Mesodermal cell (in vitro differentiated cells): ENCODE measurements around the gene TBKBP1.

Experiments used
- H3K27ac ChIP-seq: 2 replicates; pipeline ENCODE4 v1.7.0; 2013; ENCODE audit warnings: mild to moderate bottlenecking, low read depth, low read length, moderate library complexity; ENCODE audit not compliant: severe bottlenecking
- H3K36me3 ChIP-seq: 2 replicates; pipeline ENCODE4 v1.7.1; 2013; ENCODE audit warnings: mild to moderate bottlenecking, low read length, moderate library complexity; ENCODE audit not compliant: control insufficient read depth, insufficient read depth
- H3K4me1 ChIP-seq: one replicate; pipeline ENCODE4 v1.7.1; 2013; ENCODE audit warnings: mild to moderate bottlenecking, low read length; ENCODE audit not compliant: insufficient read depth, control insufficient read depth, poor library complexity, severe bottlenecking
- H3K4me3 ChIP-seq: 2 replicates; pipeline ENCODE4 v1.7.0; 2013; ENCODE audit warnings: low read length, control low read depth, mild to moderate bottlenecking; ENCODE audit not compliant: insufficient read depth, poor library complexity, severe bottlenecking; ENCODE audit errors: extremely low read depth
- H3K9me3 ChIP-seq: 2 replicates; pipeline ENCODE4 v1.7.1; 2013; ENCODE audit warnings: mild to moderate bottlenecking, low read length, moderate library complexity; ENCODE audit not compliant: control insufficient read depth
- WGBS, 2 experiments: methylation state at CpG; one replicate each; pipeline ENCODE4 v1.1.5; 2013; ENCODE audit warnings: missing lambda C conversion rate in 2 of 2; ENCODE audit not compliant: insufficient coverage in 2 of 2; 5-methylcytosine and 5-hydroxymethylcytosine counted together

TBKBP1 gene

GRCh38 chr17:47700471-47701449 is 6.8 kb downstream of the TBKBP1 start:
- Histone ChIP-seq H3K9me3 (no peaks in the 10 kb centered on the region), H3K36me3 (peaks cover 43% of the 10 kb centered on the region), H3K4me1 (peaks cover 6% of the 10 kb centered on the region), H3K27ac (no peak overlapping the region), H3K4me3 (no peak overlapping the region)
- 71 to 74% methylated on average over 1 to 6 of the region's 13 CpGs for WGBS, 2 experiments

- 50 to 82% methylated on average over 3 of the region's 4 CpGs for WGBS, 2 experiments
- Histone ChIP-seq H3K4me3 (no peak overlapping the region), H3K36me3 (peaks cover 44% of the 10 kb centered on the region), H3K9me3 (no peaks in the 10 kb centered on the region), H3K27ac (no peak overlapping the region), H3K4me1 (peaks cover 13% of the 10 kb centered on the region)
Observed at GRCh38 chr17:47701608-47702007, 7.6 kb downstream of the TBKBP1 start.

GRCh38 chr17:47702391-47702995 is 8.5 kb downstream of the TBKBP1 start:
- peaks cover 13% of the 10 kb centered on the region for H3K4me1 ChIP-seq
- no peaks in the 10 kb centered on the region for H3K9me3 ChIP-seq
- H3K4me3 ChIP-seq, result no peak overlapping the region
- H3K36me3 ChIP-seq, result peaks cover 35% of the 10 kb centered on the region
- 87 to 97% methylated on average over 7 to 8 of the region's 12 CpGs for WGBS, 2 experiments
- H3K27ac ChIP-seq, result no peak overlapping the region

- WGBS, 2 experiments, result 91 to 95% methylated on average over 7 to 8 of the region's 15 CpGs
Observed at GRCh38 chr17:47703191-47703591, 9.2 kb downstream of the TBKBP1 start.

GRCh38 chr17:47703671-47704070 is 9.7 kb downstream of the TBKBP1 start:
- Histone ChIP-seq H3K27ac (no peak overlapping the region), H3K9me3 (no peaks in the 10 kb centered on the region)
- 89 to 100% methylated on average over 3 to 4 of the region's 5 CpGs for WGBS, 2 experiments

More at GRCh38 chr17:47703191-47703591, 9.2 kb downstream of the TBKBP1 start:
- Histone ChIP-seq H3K36me3 (peaks cover 32% of the 10 kb centered on the region), H3K27ac (no peak overlapping the region), H3K4me3 (no peak overlapping the region), H3K4me1 (peaks cover 13% of the 10 kb centered on the region), H3K9me3 (no peaks in the 10 kb centered on the region)

GRCh38 chr17:47704116-47704515 is 10.2 kb downstream of the TBKBP1 start:
- Histone ChIP-seq H3K4me1 (peaks cover 13% of the 10 kb centered on the region), H3K9me3 (no peaks in the 10 kb centered on the region)
- WGBS, 2 experiments, result 86 to 90% methylated on average over 10 to 13 of the region's 14 CpGs

More at GRCh38 chr17:47703671-47704070, 9.7 kb downstream of the TBKBP1 start:
- H3K36me3 ChIP-seq, result peaks cover 32% of the 10 kb centered on the region
- peaks cover 13% of the 10 kb centered on the region for H3K4me1 ChIP-seq
- no peak overlapping the region for H3K4me3 ChIP-seq

GRCh38 chr17:47704736-47705135 is 10.8 kb downstream of the TBKBP1 start:
- WGBS, 2 experiments, result 79 to 89% methylated on average over 5 to 6 of the region's 6 CpGs
- Histone ChIP-seq H3K27ac (no peak overlapping the region), H3K4me1 (peaks cover 13% of the 10 kb centered on the region), H3K9me3 (no peaks in the 10 kb centered on the region), H3K36me3 (peaks cover 32% of the 10 kb centered on the region), H3K4me3 (no peak overlapping the region)

More at GRCh38 chr17:47704116-47704515, 10.2 kb downstream of the TBKBP1 start:
- Histone ChIP-seq H3K4me3 (no peak overlapping the region), H3K27ac (no peak overlapping the region), H3K36me3 (peaks cover 32% of the 10 kb centered on the region)

- 87 to 90% methylated on average over 10 to 12 of the region's 12 CpGs for WGBS, 2 experiments
- peaks cover 13% of the 10 kb centered on the region for H3K4me1 ChIP-seq
- H3K9me3 ChIP-seq, result no peaks in the 10 kb centered on the region
- no peak overlapping the region for H3K27ac ChIP-seq
- no peak overlapping the region for H3K4me3 ChIP-seq
- peaks cover 35% of the 10 kb centered on the region for H3K36me3 ChIP-seq
Observed at GRCh38 chr17:47705536-47706530, 11.9 kb downstream of the TBKBP1 start.

- no peak overlapping the region for H3K27ac ChIP-seq
- H3K4me1 ChIP-seq, result peaks cover 10% of the 10 kb centered on the region
- no peaks in the 10 kb centered on the region for H3K9me3 ChIP-seq
Observed at GRCh38 chr17:47707056-47707804, 13.3 kb downstream of the TBKBP1 start.

More at GRCh38 chr17:47707056-47707804, 13.3 kb downstream of the TBKBP1 start:
- WGBS, 2 experiments, result 93 to 100% methylated on average over 2 to 3 of the region's 4 CpGs
- Histone ChIP-seq H3K4me3 (no peak overlapping the region), H3K36me3 (peaks cover 37% of the 10 kb centered on the region)
